DMS79 treated with DMSO at 0.1 percent for 48 hours (cell line): ENCODE measurements around the gene FAM219A.
A peak's percentile ranks its signal among the peaks of the same experiment; 100 is the strongest.
"Not testable (repeated sequence)": the region's sequence is repeated elsewhere in the genome, so short reads cannot be mapped to it uniquely, and the experiment has no call there.

Experiments used
- DNase-seq: peaks from one replicate; lab custom pipeline; 2025; lab: John Stamatoyannopoulos, UW

FAM219A gene

DNA sequence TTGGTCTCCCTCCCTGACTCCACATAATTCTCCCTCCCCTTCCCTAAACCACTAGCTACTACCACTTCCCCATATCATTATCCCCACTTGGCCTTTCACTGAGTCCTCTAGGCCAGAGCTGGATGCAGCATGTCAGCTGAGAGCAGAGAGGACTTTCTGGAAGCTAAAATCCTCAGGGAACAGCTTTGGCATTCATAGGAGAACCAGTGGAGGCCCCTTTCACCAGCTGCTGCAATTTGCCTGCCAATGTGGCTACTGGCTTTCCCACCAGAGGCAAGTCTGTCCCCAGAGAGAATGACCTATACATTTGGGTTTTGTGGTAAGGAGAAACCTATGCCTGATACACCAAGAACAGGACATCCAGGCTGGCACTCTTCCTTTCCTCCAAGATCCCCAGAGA lies 14.4 kb downstream of the FAM219A start:
- DNase-seq = no peak

- no peak for DNase-seq
Observed at GRCh38 chr9:34443533-34443932, 14.8 kb downstream of the FAM219A start.

DNA sequence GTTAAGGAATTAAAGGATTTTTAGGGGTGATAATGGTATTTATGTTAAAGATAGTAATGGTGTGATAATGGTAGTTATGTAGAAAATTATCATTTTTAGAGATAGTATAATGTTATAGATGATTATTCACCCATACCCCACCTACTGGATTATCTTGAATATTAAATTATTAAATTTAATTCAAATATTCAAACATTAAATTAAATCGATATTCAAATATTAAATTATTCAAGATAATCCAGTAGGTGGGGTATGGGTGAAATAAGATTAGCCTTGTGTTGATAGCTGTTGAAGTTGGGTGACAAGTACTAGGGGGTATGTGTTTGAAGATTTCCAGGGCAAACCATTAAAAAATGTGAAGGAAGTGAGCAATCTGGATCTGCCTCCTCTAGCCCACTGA lies 15.6 kb downstream of the FAM219A start:
- no peak for DNase-seq

DNA sequence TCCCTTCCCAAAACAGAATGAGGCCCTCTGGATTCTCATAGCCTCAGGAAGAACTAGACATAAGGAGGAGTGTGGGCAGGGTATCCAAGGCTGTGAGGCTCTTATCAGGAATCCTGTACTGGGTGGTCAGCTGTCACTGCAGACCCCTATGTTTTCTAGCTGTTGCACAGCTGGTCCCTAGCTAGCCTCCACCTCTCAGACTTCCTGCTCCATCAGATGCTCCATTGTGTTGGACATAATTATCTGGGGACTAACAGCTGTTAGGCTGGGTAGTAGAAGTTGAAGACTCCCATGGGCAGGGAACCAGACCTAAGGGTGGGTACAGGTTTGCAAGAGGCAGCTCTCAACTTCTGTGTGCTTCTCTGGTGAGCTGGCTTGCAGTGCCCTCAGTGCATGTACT lies 18.4 kb downstream of the FAM219A start:
- no peak for DNase-seq

DNA sequence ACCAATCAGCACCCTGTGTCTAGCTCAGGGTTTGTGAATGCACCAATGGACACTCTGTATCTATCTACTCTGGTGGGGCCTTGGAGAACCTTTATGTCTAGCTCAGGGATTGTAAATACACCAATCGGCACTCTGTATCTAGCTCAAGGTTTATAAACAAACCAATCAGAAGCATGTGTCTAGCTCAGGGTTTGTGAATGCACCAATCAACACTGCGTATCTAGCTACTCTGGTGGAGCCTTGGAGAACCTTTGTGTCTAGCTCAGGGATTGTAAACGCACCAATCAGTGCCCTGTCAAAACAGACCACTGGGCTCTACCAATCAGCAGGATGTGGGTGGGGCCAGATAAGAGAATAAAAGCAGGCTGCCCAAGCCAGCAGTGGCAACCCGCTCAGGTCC lies 19.9 kb downstream of the FAM219A start:
- DNase-seq = not testable (repeated sequence)

GRCh38 chr9:34437926-34438307 lies 20.5 kb downstream of the FAM219A start:
- DNase-seq = not testable (repeated sequence)

GRCh38 chr9:34437006-34437925 lies 21.1 kb downstream of the FAM219A start:
- peak; percentile 69 for DNase-seq

- peak; percentile 85 for DNase-seq
Observed at GRCh38 chr9:34431667-34432066, 26.7 kb downstream of the FAM219A start.

DNA sequence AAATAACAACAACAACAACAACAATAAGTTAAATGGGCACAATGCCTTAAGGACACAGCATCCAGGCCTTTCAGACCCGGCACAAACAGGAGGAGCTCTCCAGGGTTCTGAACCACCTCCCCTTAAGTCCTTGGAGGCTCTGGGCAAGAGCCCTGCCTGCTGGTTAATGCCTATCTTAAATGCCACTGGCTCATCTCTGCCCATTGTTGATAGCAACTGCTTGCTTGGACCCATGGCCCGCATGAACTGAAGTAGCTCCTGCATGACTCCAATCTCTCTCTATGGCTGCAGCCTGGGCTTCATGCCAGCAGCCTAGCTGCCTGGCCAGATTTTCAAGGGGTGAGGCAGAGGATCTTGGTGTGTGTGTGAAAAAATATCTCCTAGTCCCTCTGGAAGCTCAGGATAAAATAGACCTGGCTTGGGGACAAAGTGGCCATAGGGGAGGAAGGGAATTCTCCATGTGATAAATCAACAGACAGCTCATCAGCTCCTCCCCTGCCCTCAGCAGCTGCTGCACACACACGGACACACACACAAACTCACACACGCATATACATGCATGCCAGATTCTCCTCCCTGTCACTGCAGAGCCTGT lies 27.4 kb downstream of the FAM219A start:
- DNase-seq = peak; percentile 97

DNA sequence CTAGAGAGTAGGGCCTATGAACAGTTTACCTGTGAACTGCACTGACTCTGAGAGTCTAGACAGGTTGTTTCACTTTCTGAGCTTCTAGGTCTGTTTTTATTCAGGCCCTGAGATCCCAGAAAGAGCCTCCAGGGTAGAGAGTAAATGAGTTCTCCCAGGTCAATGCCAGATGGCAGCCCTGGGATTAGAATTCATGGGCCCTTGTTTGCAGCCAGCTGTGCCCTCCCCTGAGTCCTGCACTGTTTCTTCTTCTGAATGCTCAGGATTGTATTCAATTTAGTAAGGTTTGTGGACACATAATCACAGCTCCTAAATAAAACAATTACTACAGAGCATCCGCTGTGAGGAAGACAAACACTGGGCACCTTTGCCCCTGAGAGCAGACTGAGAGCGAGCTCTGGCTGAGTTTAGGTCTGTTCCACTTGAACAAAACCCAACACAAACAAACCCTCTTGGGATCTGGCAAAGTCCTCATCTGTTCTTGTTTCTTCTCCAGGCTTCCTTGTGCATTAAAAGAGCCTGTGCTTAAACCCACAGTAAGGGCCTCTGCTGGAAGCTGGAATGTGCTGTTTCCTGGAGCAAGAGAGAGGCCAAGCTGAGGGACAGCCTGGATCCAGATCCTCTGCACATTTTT lies 29.9 kb downstream of the FAM219A start:
- peak; percentile 83 for DNase-seq

DNA sequence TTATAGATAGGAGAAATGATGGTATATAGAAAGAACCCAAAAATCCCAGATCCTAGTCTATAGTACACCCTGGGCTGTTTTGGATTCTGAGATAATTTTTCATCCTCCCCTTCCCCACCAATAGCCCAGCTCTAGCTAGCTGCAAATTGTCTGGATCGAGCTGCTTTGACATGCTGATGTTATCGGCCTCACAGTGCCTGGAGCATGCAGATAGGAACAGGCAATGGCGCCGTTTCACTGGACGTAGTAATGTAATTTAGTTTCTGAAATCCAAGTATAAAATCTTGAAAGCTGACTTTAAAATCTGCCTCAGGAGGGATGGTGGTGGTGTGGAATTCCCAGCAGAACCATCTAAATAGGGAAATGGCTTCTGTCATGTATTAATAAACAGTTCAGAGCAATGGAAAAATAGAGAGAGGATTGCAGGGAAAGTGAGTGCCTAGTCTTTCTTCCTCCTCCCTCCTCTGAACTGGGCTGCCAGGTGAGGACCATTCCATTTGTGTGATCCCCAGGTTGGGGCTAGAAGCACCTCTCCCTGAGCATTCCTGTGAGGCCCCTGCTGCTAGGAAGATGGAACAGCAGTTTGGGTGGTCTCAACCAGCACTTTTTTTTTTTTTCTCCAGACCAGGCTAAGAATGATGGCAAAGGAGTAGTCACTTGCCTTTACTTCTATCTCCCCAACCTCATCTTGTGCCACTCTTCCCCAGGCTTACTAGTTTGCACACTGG lies 31.9 kb downstream of the FAM219A start:
- DNase-seq = no peak

DNA sequence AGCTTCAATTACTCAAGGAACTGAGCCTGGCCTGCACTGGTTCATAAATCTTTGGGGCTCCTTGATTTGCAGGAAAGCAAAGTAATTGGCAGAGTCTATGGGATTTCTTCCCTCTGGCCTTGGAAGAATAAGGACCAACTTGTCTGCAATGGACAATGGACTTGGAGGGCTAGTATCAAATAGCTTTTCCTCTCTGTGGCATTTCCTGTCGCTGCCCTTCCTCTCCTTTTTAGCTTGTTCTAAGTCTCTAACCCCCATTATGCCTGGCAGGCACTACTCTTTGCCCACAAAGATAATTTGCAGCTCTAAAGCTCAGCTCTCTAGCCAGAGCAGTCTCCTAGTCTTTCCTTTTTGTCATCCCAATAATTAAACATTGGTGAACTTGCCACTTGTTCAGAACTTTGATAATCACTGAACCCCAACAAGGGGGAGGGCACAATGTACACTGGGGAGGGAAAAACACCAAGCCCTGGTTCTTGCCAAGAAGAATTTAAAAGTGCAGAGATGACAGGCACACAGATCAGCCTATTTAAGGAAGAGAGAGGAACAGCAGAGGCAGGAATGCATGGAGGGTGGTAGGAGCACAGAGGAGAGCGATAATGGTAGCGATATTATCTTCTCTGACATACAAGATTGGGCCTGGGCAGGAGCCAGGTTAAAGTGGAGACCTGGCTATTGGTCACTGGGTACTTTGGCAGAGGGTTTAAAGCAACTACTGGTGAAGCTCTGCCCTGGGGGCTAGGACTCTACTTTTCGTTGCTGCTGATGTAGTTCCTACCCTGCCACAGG lies 38.5 kb downstream of the FAM219A start:
- DNase-seq = peak; percentile 61

DNA sequence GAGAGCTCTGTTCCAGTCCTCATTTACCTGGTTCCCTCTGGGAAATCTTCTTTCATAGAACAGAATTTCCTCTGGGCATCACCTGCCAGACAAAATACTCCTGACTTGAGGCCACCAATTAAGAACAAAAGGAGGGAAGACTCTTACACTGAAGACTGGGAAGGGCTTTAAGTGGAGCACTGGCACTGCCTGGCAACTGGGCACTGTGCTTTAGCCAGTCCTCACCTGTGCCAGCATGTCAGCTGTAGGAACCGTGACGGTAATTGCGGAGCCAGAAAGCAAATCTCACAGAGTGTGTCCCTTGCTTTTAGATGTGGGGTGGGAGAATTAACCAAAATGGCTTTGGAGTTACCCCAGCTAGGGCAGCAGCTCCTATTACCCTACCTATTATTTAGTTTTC lies 40.6 kb downstream of the FAM219A start:
- peak; percentile 95 for DNase-seq

- no peak for DNase-seq
Observed at GRCh38 chr9:34413231-34413852, 45.0 kb downstream of the FAM219A start.

GRCh38 chr9:34412336-34412735 lies 46.0 kb downstream of the FAM219A start:
- DNase-seq = no peak

DNA sequence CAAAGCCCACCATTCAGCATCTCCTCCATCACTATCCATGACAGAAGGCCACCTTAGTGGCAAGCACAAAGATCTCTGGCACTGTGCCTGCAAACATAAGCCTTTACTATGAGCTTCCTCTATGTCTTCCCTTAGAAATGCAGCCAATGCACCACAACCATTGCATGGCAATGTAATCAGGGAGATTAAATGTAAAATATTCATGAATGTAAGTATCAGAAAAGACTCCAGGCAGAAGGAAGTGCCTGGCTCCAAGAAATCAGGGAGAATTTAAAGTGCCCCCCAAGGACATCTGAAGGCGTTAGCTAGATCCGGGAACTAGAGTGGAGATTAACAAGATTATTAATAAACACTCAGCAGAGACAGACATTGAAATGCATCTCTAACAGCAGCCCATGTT lies 49.2 kb downstream of the FAM219A start:
- no peak for DNase-seq

DNA sequence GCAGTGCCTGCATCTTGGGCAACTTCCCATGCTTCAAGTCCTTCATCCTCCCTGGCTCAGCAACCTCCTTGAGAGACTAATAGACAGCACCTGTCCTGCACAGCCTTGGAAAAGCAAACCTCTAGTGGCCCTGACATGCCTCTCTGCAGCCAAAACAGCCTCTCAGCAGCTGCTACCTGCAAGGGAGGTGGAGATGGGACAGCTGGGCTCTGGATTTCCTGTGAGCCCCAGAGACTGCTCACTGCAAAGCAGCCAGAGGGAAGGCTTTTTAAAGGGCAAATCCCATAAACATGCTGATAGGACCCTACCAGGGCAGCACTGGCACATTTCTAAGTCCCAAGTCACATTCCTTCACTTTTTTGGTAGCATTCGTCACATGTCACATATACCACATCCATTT lies 50.2 kb downstream of the FAM219A start:
- DNase-seq = peak; percentile 91

DNA sequence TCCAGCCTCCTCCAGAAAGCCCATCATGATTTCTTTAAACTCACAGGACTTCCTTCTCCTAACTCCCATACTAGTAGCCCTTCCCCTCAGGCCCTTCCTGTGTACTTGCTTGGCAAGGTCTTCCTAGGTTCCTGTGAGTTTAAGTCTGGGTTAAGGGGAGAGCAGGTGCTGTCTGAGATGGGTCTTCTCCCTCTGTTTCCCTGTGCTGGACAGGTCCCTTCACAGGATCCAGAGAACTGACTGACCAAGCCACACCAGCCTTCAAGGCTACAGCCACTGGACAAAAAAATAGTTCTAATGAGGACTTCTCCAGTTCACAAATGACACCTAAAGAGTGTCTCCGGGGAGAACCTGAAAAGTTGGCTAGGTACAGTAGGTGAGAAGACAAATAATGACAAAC lies 52.2 kb downstream of the FAM219A start:
- no peak for DNase-seq

DNA sequence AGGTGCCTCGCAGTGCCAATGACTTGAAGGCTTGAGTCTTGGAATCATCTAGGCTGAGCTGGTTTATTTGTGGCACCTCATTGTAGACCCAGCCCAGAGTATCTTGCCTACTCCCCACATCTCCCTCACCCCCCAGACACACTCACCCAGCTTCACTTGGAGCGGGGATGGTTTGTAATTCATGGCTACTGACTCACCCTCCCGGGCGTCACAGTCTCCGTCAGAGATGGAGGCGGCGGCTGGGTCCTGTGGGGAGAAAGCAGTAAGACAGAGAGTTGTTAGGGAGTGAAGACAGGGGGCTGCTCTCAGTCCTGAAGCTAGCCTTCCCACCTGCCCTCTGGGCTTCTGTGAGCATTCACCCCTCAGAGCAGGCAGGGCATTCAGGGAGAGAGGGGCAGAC lies 52.7 kb downstream of the FAM219A start:
- no peak for DNase-seq

GRCh38 chr9:34403554-34404380 lies 54.6 kb downstream of the FAM219A start:
- DNase-seq = peak; percentile 73
